Esophagus muscularis mucosa (tissue), 4 donors: ENCODE measurements around the gene ENOX2. TPM values are rescaled to one million over a fixed set of nuclear protein-coding genes. Genes with fewer than 3 reads are reported as not detected.

Experiments used
- DNase-seq: peaks from one replicate; pipeline ENCODE4 v3.0.0-alpha.2; 2017; ENCODE audit errors: extremely low spot score
- H3K27ac ChIP-seq, 4 donors: fragments of 200-600 bp; sonication (generic); replicated peaks in 1 of 4; 1 replicate in 3 of 4; 2 replicates in 1 of 4; pipeline ENCODE4 v1.5.1; 2016 to 2019; ENCODE audit warnings: mild to moderate bottlenecking in 1 of 4
- H3K27me3 ChIP-seq, 4 donors: fragments of 200-600 bp; sonication (generic); one replicate each; pipeline versions ENCODE4 v1.5.1 to v1.6.0; 2016 to 2019
- H3K36me3 ChIP-seq, 4 donors: fragments of 200-600 bp; sonication (generic); one replicate each; pipeline ENCODE4 v1.5.1; 2016 to 2019
- H3K4me1 ChIP-seq, 4 donors: fragments of 200-600 bp; sonication (generic); one replicate each; pipeline ENCODE4 v1.5.1; 2016 to 2019
- H3K4me3 ChIP-seq, 4 donors: fragments of 200-600 bp; sonication (generic); 1 replicate in 2 of 4; 2 replicates in 2 of 4; pipeline ENCODE4 v1.5.1; 2016 to 2019; ENCODE audit warnings: mild to moderate bottlenecking in 4 of 4, moderate library complexity in 1 of 4
- H3K9me3 ChIP-seq, 4 donors: fragments of 200-600 bp; sonication (generic); 1 replicate in 3 of 4; 2 replicates in 1 of 4; pipeline ENCODE4 v1.5.1; 2016 to 2019
- EP300 ChIP-seq: sonication (generic); formaldehyde crosslinking; IDR thresholded peaks from one replicate; pipeline ENCODE4 v1.6.1; 2017; ENCODE audit warnings: antibody characterized with exemption
- POLR2A ChIP-seq: fragments of 450-650 bp; IDR thresholded peaks from one replicate; pipeline ENCODE4 v1.6.1; 2017; ENCODE audit warnings: antibody characterized with exemption, moderate library complexity, mild to moderate bottlenecking, low read depth
- POLR2AphosphoS5 ChIP-seq, 2 donors: sonication (generic); formaldehyde crosslinking; IDR thresholded peaks; one replicate each; pipeline ENCODE4 v1.6.1; 2017; ENCODE audit warnings: antibody characterized with exemption in 2 of 2
- WGBS: methylation state at CpG from one replicate; pipeline ENCODE4 v1.1.5; 2018; 5-methylcytosine and 5-hydroxymethylcytosine counted together
- intact Hi-C: fragments of 100-400 bp; cut with DNase I; formaldehyde crosslinking; loops from one replicate; pipeline ENCODE4 v1.15.1; 2023
- total RNA-seq, 4 donors: library from RNA; depleted of rRNA; stranded (reverse); fragments of >200 nt; gene quantifications; one replicate each; pipeline versions ENCODE4 v1.1.0 to v1.2.1, GENCODE V29; 2016
- TF ChIP-seq, protein P1 (sequence below), 3 experiments: fragments of 200-600 bp in 2 of 3; fragments of 450-650 bp in 1 of 3; sonication (generic) in 2 of 3; IDR thresholded peaks; one replicate each; pipeline ENCODE4 v1.5.1; 2017 to 2019; ENCODE audit warnings: antibody characterized with exemption in 3 of 3, mild to moderate bottlenecking in 2 of 3, moderate library complexity in 1 of 3

ENOX2 gene
- total RNA-seq, 4 donors from 2014 or later = 12.4 to 17.1 (median 15.5) TPM

DNA sequence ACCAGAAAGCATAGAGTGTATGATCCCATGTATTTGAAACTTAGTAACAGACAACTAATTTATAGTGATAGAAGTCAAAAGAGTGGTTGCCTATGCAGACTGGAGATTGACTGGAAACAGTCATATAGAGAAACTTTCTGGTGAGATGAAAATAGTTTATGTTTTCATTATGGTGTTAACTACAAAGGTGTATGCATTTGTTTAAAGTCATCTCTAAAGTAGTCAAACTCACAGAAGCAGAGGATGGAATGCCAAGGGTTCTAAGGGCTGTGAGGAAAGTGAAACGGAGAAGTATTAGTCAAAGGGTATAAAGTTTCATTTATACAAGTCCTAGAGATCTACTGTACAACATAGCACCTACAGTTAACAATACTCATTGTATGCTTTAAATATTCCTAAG, 45.8 kb downstream of the ENOX2 start:
- TF ChIP-seq, protein P1, sequence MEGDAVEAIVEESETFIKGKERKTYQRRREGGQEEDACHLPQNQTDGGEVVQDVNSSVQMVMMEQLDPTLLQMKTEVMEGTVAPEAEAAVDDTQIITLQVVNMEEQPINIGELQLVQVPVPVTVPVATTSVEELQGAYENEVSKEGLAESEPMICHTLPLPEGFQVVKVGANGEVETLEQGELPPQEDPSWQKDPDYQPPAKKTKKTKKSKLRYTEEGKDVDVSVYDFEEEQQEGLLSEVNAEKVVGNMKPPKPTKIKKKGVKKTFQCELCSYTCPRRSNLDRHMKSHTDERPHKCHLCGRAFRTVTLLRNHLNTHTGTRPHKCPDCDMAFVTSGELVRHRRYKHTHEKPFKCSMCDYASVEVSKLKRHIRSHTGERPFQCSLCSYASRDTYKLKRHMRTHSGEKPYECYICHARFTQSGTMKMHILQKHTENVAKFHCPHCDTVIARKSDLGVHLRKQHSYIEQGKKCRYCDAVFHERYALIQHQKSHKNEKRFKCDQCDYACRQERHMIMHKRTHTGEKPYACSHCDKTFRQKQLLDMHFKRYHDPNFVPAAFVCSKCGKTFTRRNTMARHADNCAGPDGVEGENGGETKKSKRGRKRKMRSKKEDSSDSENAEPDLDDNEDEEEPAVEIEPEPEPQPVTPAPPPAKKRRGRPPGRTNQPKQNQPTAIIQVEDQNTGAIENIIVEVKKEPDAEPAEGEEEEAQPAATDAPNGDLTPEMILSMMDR (IDR thresholded peaks at IDR 0.05) = no peak
- TF ChIP-seq EP300 = no peak
- TF ChIP-seq POLR2AphosphoS5 (IDR thresholded peaks at IDR 0.05) = no peak
- TF ChIP-seq POLR2A = no peak
- DNase-seq = no peak
- Histone ChIP-seq H3K4me1 (no peaks in the 10 kb centered on the region), H3K27me3 (no peaks in the 10 kb centered on the region), H3K27ac (no peak overlapping the region), H3K9me3 (no peaks in the 10 kb centered on the region), H3K4me3 (no peak overlapping the region), H3K36me3 (no peaks in the 10 kb centered on the region)
- intact Hi-C loops = no loop called here
- WGBS = 56% methylated on average over 1 of the region's 1 CpG

DNA sequence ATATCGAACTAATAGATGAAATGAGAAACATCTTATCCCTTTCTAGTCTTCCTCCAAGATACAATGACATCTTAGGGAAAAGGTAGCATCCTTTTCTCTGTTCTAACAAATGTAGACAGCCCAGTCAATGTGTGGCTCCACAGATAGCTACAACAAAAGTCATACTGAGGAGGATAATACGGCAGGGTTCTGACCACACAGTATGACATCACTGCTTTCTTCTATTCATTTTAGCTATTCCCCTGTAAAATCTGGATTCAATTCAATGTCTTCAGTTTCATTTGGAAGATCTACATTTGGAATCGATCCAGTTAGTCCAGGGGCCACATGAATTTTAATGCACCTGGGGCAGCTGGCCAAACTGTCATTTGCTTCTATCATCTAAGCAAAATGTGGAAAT, 51.4 kb downstream of the ENOX2 start:
- Histone ChIP-seq H3K9me3 (no peaks in the 10 kb centered on the region), H3K27ac (no peak overlapping the region), H3K36me3 (no peaks in the 10 kb centered on the region), H3K27me3 (no peaks in the 10 kb centered on the region), H3K4me3 (no peak overlapping the region), H3K4me1 (no peaks in the 10 kb centered on the region)
- intact Hi-C loops = no loop called here
- no peak for DNase-seq
- 77% methylated on average over 3 of the region's 3 CpGs for WGBS
- no peak for TF ChIP-seq POLR2A
- TF ChIP-seq, protein P1 (IDR thresholded peaks at IDR 0.05) = no peak
- TF ChIP-seq POLR2AphosphoS5 (IDR thresholded peaks at IDR 0.05) = no peak
- no peak for TF ChIP-seq EP300

DNA sequence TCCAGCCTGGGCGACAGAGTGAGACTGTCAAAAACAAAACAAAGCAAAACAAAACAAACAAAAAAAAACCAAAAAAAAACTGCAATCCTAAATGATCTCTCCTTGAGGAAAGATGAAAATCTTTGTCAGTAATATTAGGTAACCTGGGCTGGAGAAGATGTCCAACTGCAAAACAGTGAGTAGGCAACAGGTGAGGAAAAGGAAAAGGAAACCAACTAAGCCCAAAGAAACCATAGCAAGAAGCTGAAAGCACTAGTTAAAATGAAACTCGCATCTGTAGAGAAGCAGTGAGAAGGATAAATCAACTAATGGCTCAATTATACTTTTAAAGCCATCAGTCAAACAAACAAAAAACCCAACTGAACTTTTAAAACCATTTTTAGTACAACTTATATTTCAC, 54.2 kb downstream of the ENOX2 start:
- intact Hi-C loops = no loop called here
- no peak for TF ChIP-seq POLR2AphosphoS5 (IDR thresholded peaks at IDR 0.05)
- TF ChIP-seq POLR2A = no peak
- TF ChIP-seq, protein P1 (IDR thresholded peaks at IDR 0.05) = no peak
- TF ChIP-seq EP300 = no peak
- 72% methylated on average over 2 of the region's 2 CpGs for whole genome bisulfite sequencing
- no peaks in the 10 kb centered on the region for H3K4me1 ChIP-seq
- H3K27ac ChIP-seq = no peak overlapping the region
- H3K36me3 ChIP-seq = no peaks in the 10 kb centered on the region
- DNase-seq = no peak
- no peaks in the 10 kb centered on the region for H3K27me3 ChIP-seq
- H3K4me3 ChIP-seq = no peak overlapping the region
- H3K9me3 ChIP-seq = no peaks in the 10 kb centered on the region

DNA sequence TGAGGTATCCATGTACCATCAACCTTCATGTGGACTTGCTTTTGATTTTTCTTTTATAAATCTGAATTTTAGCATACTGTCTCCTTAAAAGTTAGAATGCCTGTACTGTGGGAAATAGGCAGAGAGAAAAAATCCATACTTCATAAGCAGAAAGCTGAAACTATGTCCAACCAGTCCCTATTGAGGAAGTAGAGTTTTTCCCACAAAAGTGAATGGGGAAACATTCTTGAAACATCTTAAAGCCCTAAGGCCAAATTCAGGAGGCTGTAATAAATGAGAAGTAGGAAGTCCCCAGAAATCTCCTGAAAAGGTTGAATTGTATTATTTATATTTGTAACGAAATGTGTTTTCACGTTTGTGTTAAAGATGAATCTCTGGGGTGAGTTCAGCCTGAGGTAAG, 56.3 kb downstream of the ENOX2 start:
- Histone ChIP-seq H3K9me3 (no peaks in the 10 kb centered on the region), H3K27me3 (no peaks in the 10 kb centered on the region), H3K4me1 (no peaks in the 10 kb centered on the region), H3K27ac (no peak overlapping the region), H3K36me3 (no peaks in the 10 kb centered on the region), H3K4me3 (no peak overlapping the region)
- TF ChIP-seq POLR2A (no peak), POLR2AphosphoS5 (IDR thresholded peaks at IDR 0.05) (no peak), EP300 (no peak)
- TF ChIP-seq, protein P1 (IDR thresholded peaks at IDR 0.05) = no peak
- no peak for DNase-seq
- WGBS = 59% methylated on average over 2 of the region's 2 CpGs
- intact Hi-C loops = no loop called here

DNA sequence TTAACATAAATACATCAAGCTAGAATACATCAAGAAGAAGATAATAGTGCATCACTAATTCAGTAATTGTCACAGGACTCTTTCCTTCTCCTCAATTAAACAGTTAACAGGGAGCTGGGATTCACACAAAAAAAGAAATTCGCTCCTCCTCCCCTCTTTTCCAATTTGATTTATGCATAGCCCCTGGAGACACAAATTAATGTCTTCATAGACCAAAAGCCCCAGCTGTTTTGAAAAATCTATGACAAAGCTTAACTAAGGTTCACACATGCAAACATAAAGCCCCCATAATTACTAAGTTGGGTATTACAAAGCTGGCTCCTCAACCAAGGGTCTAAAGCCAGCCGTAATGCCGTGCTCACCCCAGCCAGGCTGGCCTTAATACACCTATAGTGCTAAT, 61.2 kb downstream of the ENOX2 start:
- intact Hi-C loops = no loop called here
- no peak for DNase-seq
- H3K36me3 ChIP-seq = no peaks in the 10 kb centered on the region
- H3K4me1 ChIP-seq = no peaks in the 10 kb centered on the region
- H3K4me3 ChIP-seq = no peak overlapping the region
- H3K9me3 ChIP-seq = no peaks in the 10 kb centered on the region
- no peak overlapping the region for H3K27ac ChIP-seq
- TF ChIP-seq, protein P1 (IDR thresholded peaks at IDR 0.05) = no peak
- no peaks in the 10 kb centered on the region for H3K27me3 ChIP-seq
- WGBS = 72% methylated on average over 3 of the region's 3 CpGs
